Adrenal gland (tissue), 5 donors: ENCODE results near the gene MRPL54.

Source experiments
- POLR2A ChIP-seq, 2 donors: fragments of 450-650 bp; IDR thresholded peaks; one replicate each; pipeline ENCODE4 v1.6.1; 2017; ENCODE audit warnings: antibody characterized with exemption in 2 of 2, mild to moderate bottlenecking in 2 of 2, moderate library complexity in 1 of 2
- TF ChIP-seq, protein P1 (sequence below), 6 experiments: fragments of 450-650 bp in 4 of 6; fragments of 200-600 bp in 2 of 6; sonication (generic) in 1 of 6; IDR thresholded peaks; 1 replicate in 5 of 6; 2 replicates in 1 of 6; pipeline versions ENCODE4 v1.5.1 to v1.8.0; 2016 to 2021; ENCODE audit warnings: antibody characterized with exemption in 6 of 6, mild to moderate bottlenecking in 2 of 6, moderate library complexity in 1 of 6
- donor health status: DM: no; HTN: no; CAD: no.

DNA sequence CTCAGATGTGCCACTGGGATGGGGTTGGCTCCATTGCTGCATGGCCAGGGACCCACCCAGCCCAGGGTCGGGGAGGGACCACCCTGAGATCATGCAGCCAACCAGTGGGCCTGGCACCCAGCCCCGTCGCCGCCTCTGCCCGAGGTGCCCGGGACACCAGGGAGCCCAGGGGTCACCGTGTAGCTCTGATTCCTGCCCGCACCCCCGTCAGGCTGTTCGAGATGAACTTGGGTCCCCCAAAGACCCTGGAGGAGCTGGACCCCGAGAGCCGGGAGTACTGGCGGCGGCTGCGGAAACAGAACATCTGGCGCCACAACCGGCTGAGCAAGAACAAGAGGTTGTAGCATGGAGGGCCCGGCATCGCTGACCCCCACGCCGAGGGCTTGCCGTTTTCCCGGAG is 4.6 kb downstream of the MRPL54 start:
- no peak for TF ChIP-seq POLR2A (IDR thresholded peaks at IDR 0.05)
- TF ChIP-seq, protein P1, sequence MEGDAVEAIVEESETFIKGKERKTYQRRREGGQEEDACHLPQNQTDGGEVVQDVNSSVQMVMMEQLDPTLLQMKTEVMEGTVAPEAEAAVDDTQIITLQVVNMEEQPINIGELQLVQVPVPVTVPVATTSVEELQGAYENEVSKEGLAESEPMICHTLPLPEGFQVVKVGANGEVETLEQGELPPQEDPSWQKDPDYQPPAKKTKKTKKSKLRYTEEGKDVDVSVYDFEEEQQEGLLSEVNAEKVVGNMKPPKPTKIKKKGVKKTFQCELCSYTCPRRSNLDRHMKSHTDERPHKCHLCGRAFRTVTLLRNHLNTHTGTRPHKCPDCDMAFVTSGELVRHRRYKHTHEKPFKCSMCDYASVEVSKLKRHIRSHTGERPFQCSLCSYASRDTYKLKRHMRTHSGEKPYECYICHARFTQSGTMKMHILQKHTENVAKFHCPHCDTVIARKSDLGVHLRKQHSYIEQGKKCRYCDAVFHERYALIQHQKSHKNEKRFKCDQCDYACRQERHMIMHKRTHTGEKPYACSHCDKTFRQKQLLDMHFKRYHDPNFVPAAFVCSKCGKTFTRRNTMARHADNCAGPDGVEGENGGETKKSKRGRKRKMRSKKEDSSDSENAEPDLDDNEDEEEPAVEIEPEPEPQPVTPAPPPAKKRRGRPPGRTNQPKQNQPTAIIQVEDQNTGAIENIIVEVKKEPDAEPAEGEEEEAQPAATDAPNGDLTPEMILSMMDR (IDR thresholded peaks at IDR 0.05) = no peak
